ENCODE results near the gene TMPRSS11B.
A peak's percentile ranks its signal among the peaks of the same experiment; 100 is the strongest.

The TMPRSS11B gene

GRCh38 chr4:68183417-68183816 lies 62.1 kb downstream of the TMPRSS11B start:
- Histone ChIP-seq H2AK5ac (ENCODE audit: low read length, severe bottlenecking) (no peak overlapping the region), H3K4me3 (ENCODE audit: insufficient read depth in 1 of 2, low read depth in 1 of 2, low read length in 2 of 2) (no peak overlapping the region), H3K9ac (ENCODE audit: low read length) (no peak overlapping the region), H2BK5ac (ENCODE audit: low read depth, low read length, poor library complexity, severe bottlenecking) (no peak overlapping the region), H4K91ac (ENCODE audit: low read length) (no peak overlapping the region), H2BK15ac (ENCODE audit: low read depth, poor library complexity, severe bottlenecking) (no peak overlapping the region), H3K23ac (ENCODE audit: low read length in 2 of 2) (no peak overlapping the region), H4K8ac (ENCODE audit: low read length) (no peak overlapping the region), H3K4me1 (ENCODE audit: control insufficient read depth, insufficient read depth, low read depth, low read length) (no peaks in the 10 kb centered on the region), H3K9me3 (ENCODE audit: control insufficient read depth, low read length) (no peaks in the 10 kb centered on the region), H3K4me2 (ENCODE audit: low read length, poor library complexity, severe bottlenecking) (no peak overlapping the region), H2BK12ac (ENCODE audit: low read length in 2 of 2) (no peak overlapping the region), H3K79me1 (replicated peaks; ENCODE audit: low read length, poor library complexity, severe bottlenecking) (no peaks in the 10 kb centered on the region), H2AFZ (ENCODE audit: low read depth, low read length) (no peak overlapping the region), H3K27ac (ENCODE audit: low read length, poor library complexity, severe bottlenecking) (no peak overlapping the region), H3K4ac (ENCODE audit: low read depth in 1 of 2, low read length in 2 of 2) (no peak overlapping the region), H3K18ac (ENCODE audit: low read depth in 1 of 2, low read length in 2 of 2) (no peak overlapping the region), H3K36me3 (ENCODE audit: control insufficient read depth in 1 of 2, insufficient read depth in 2 of 2, low read depth in 1 of 2, low read length in 2 of 2) (no peaks in the 10 kb centered on the region), H2BK120ac (ENCODE audit: low read depth, low read length) (no peak overlapping the region), H3K27me3 (ENCODE audit: control insufficient read depth in 1 of 2, insufficient read depth in 1 of 2, low read length in 2 of 2) (peaks cover 0 to 3% of the 10 kb centered on the region in 2 experiments), H3K14ac (ENCODE audit: low read length in 2 of 2) (no peak overlapping the region)
- no peak for DNase-seq

GRCh38 chr4:68182382-68182820 lies 63.1 kb downstream of the TMPRSS11B start:
- Histone ChIP-seq H4K91ac (ENCODE audit: low read length) (peak overlapping the region; percentile 39), H4K8ac (ENCODE audit: low read length) (no peak overlapping the region), H3K27me3 (ENCODE audit: control insufficient read depth in 1 of 2, insufficient read depth in 1 of 2, low read length in 2 of 2) (peaks cover 0 to 3% of the 10 kb centered on the region in 2 experiments), H2AK5ac (ENCODE audit: low read length, severe bottlenecking) (no peak overlapping the region), H3K18ac (ENCODE audit: low read depth in 1 of 2, low read length in 2 of 2) (no peak overlapping the region), H3K4me3 (ENCODE audit: insufficient read depth in 1 of 2, low read depth in 1 of 2, low read length in 2 of 2) (no peak overlapping the region), H2AFZ (ENCODE audit: low read depth, low read length) (no peak overlapping the region), H2BK5ac (ENCODE audit: low read depth, low read length, poor library complexity, severe bottlenecking) (no peak overlapping the region), H2BK12ac (ENCODE audit: low read length in 2 of 2) (no peak overlapping the region), H3K79me1 (replicated peaks; ENCODE audit: low read length, poor library complexity, severe bottlenecking) (no peaks in the 10 kb centered on the region), H2BK120ac (ENCODE audit: low read depth, low read length) (no peak overlapping the region), H3K9ac (ENCODE audit: low read length) (no peak overlapping the region), H3K4me1 (ENCODE audit: control insufficient read depth, insufficient read depth, low read depth, low read length) (no peaks in the 10 kb centered on the region), H3K36me3 (ENCODE audit: control insufficient read depth in 1 of 2, insufficient read depth in 2 of 2, low read depth in 1 of 2, low read length in 2 of 2) (no peaks in the 10 kb centered on the region), H3K4ac (ENCODE audit: low read depth in 1 of 2, low read length in 2 of 2) (no peak overlapping the region), H3K9me3 (ENCODE audit: control insufficient read depth, low read length) (no peaks in the 10 kb centered on the region), H2BK15ac (ENCODE audit: low read depth, poor library complexity, severe bottlenecking) (no peak overlapping the region), H3K27ac (ENCODE audit: low read length, poor library complexity, severe bottlenecking) (no peak overlapping the region), H3K23ac (ENCODE audit: low read length in 2 of 2) (no peak overlapping the region), H3K4me2 (ENCODE audit: low read length, poor library complexity, severe bottlenecking) (no peak overlapping the region), H3K14ac (ENCODE audit: low read length in 2 of 2) (no peak overlapping the region)
- no peak for DNase-seq
- WGBS = 93% methylated on average over 27 of the region's 27 CpGs

- no peaks in the 10 kb centered on the region for H3K9me3 ChIP-seq (ENCODE audit: control insufficient read depth, low read length)
- H3K36me3 ChIP-seq (ENCODE audit: control insufficient read depth in 1 of 2, insufficient read depth in 2 of 2, low read depth in 1 of 2, low read length in 2 of 2) = no peaks in the 10 kb centered on the region
- no peak overlapping the region for H4K91ac ChIP-seq (ENCODE audit: low read length)
- H3K27ac ChIP-seq (ENCODE audit: low read length, poor library complexity, severe bottlenecking) = peak overlapping the region; percentile 38
- H3K23ac ChIP-seq (ENCODE audit: low read length in 2 of 2) = no peak overlapping the region
- H2AFZ ChIP-seq (ENCODE audit: low read depth, low read length) = no peak overlapping the region
- no CpG with 5 or more reads among the region's 1 CpG for WGBS
- DNase-seq = peak; percentile 14
- peak overlapping the region; percentile 1 for H3K9ac ChIP-seq (ENCODE audit: low read length)
- no peaks in the 10 kb centered on the region for H3K79me1 ChIP-seq (replicated peaks; ENCODE audit: low read length, poor library complexity, severe bottlenecking)
- H3K4me1 ChIP-seq (ENCODE audit: control insufficient read depth, insufficient read depth, low read depth, low read length) = no peaks in the 10 kb centered on the region
- peak overlapping the region in 1 of 2 experiments; percentile 2 for H3K4me3 ChIP-seq (ENCODE audit: insufficient read depth in 1 of 2, low read depth in 1 of 2, low read length in 2 of 2)
- H3K4me2 ChIP-seq (ENCODE audit: low read length, poor library complexity, severe bottlenecking) = no peak overlapping the region
- no peak overlapping the region for H3K18ac ChIP-seq (ENCODE audit: low read depth in 1 of 2, low read length in 2 of 2)
- no peak overlapping the region for H2BK120ac ChIP-seq (ENCODE audit: low read depth, low read length)
- no peak overlapping the region for H3K14ac ChIP-seq (ENCODE audit: low read length in 2 of 2)
- no peak overlapping the region for H2BK5ac ChIP-seq (ENCODE audit: low read depth, low read length, poor library complexity, severe bottlenecking)
- H4K8ac ChIP-seq (ENCODE audit: low read length) = no peak overlapping the region
- peaks cover 0 to 3% of the 10 kb centered on the region in 2 experiments for H3K27me3 ChIP-seq (ENCODE audit: control insufficient read depth in 1 of 2, insufficient read depth in 1 of 2, low read length in 2 of 2)
- H3K4ac ChIP-seq (ENCODE audit: low read depth in 1 of 2, low read length in 2 of 2) = no peak overlapping the region
- H2BK15ac ChIP-seq (ENCODE audit: low read depth, poor library complexity, severe bottlenecking) = no peak overlapping the region
- no peak overlapping the region for H2BK12ac ChIP-seq (ENCODE audit: low read length in 2 of 2)
- no peak overlapping the region for H2AK5ac ChIP-seq (ENCODE audit: low read length, severe bottlenecking)
These were observed 64.5 kb downstream of the TMPRSS11B start for GRCh38 chr4:68180849-68181526.

GRCh38 chr4:68176904-68177303 lies 68.6 kb downstream of the TMPRSS11B start:
- H3K4me2 ChIP-seq (ENCODE audit: low read length, poor library complexity, severe bottlenecking) = no peak overlapping the region
- H2BK5ac ChIP-seq (ENCODE audit: low read depth, low read length, poor library complexity, severe bottlenecking) = no peak overlapping the region
- no peak overlapping the region for H2AK5ac ChIP-seq (ENCODE audit: low read length, severe bottlenecking)
- H3K14ac ChIP-seq (ENCODE audit: low read length in 2 of 2) = no peak overlapping the region
- no peaks in the 10 kb centered on the region for H3K36me3 ChIP-seq (ENCODE audit: control insufficient read depth in 1 of 2, insufficient read depth in 2 of 2, low read depth in 1 of 2, low read length in 2 of 2)
- H3K4me3 ChIP-seq (ENCODE audit: insufficient read depth in 1 of 2, low read depth in 1 of 2, low read length in 2 of 2) = no peak overlapping the region
- no peak overlapping the region for H4K8ac ChIP-seq (ENCODE audit: low read length)
- H3K4ac ChIP-seq (ENCODE audit: low read depth in 1 of 2, low read length in 2 of 2) = no peak overlapping the region
- DNase-seq = no peak
- H2BK120ac ChIP-seq (ENCODE audit: low read depth, low read length) = no peak overlapping the region
- H3K4me1 ChIP-seq (ENCODE audit: control insufficient read depth, insufficient read depth, low read depth, low read length) = no peaks in the 10 kb centered on the region
- no peaks in the 10 kb centered on the region for H3K79me1 ChIP-seq (replicated peaks; ENCODE audit: low read length, poor library complexity, severe bottlenecking)
- H2BK12ac ChIP-seq (ENCODE audit: low read length in 2 of 2) = no peak overlapping the region
- H3K27ac ChIP-seq (ENCODE audit: low read length, poor library complexity, severe bottlenecking) = no peak overlapping the region
- no peak overlapping the region for H2AFZ ChIP-seq (ENCODE audit: low read depth, low read length)
- no peak overlapping the region for H3K23ac ChIP-seq (ENCODE audit: low read length in 2 of 2)
- H3K18ac ChIP-seq (ENCODE audit: low read depth in 1 of 2, low read length in 2 of 2) = no peak overlapping the region
- whole genome bisulfite sequencing = 70% methylated on average over 2 of the region's 2 CpGs
- H4K91ac ChIP-seq (ENCODE audit: low read length) = no peak overlapping the region
- no peaks in the 10 kb centered on the region for H3K27me3 ChIP-seq (ENCODE audit: control insufficient read depth in 1 of 2, insufficient read depth in 1 of 2, low read length in 2 of 2)
- no peaks in the 10 kb centered on the region for H3K9me3 ChIP-seq (ENCODE audit: control insufficient read depth, low read length)
- no peak overlapping the region for H2BK15ac ChIP-seq (ENCODE audit: low read depth, poor library complexity, severe bottlenecking)
- peak overlapping the region; percentile 6 for H3K9ac ChIP-seq (ENCODE audit: low read length)

Measured in mesenchymal stem cell (in vitro differentiated cells and primary cell).